A673 (cell line): ENCODE results near the gene KRTAP5-1. TPM values are rescaled to one million over a fixed set of nuclear protein-coding genes. Genes with fewer than 3 reads are reported as not detected.
"Not testable (repeated sequence)": the region's sequence is repeated elsewhere in the genome, so short reads cannot be mapped to it uniquely, and the experiment has no call there.

Experiments
- BruUV-seq: library from RNA; stranded (reverse); fragments of 400-500 nt; replicated peaks from 2 replicates; lab custom pipeline; 2021; lab: Mats Ljungman, UMichigan
- CTCF ChIA-PET: fragments of 300-600 bp; sonication (Branson Sonifier 250); formaldehyde crosslinking; loops from one replicate; lab custom pipeline; 2022; ENCODE audit warnings: antibody characterized with exemption; lab: Charles Lee
- POLR2A ChIA-PET: fragments of 300-600 bp; sonication (Branson Sonifier 250); formaldehyde crosslinking; loops from one replicate; lab custom pipeline; 2022; ENCODE audit warnings: antibody characterized with exemption; ENCODE audit not compliant: low non-redundant PET; lab: Charles Lee
- DNase-seq: peaks from one replicate; pipeline ENCODE4 v3.0.0-alpha.2; 2015; ENCODE audit warnings: low spot score
- H3K27ac ChIP-seq: fragments of 200-600 bp; sonication (generic); 2 replicates; pipeline ENCODE4 v1.5.1; 2016; ENCODE audit warnings: mixed run types, low read depth, mild to moderate bottlenecking, mixed read lengths, antibody characterized with exemption, low read length; ENCODE audit not compliant: poor library complexity, severe bottlenecking
- H3K27me3 ChIP-seq: fragments of 200-600 bp; sonication (generic); replicated peaks from 2 replicates; pipeline ENCODE4 v1.6.1; 2017; ENCODE audit warnings: mixed run types, low read depth, mild to moderate bottlenecking, mixed read lengths, antibody characterized with exemption, low read length; ENCODE audit not compliant: insufficient read depth, poor library complexity
- H3K36me3 ChIP-seq: fragments of 200-600 bp; sonication (generic); 2 replicates; pipeline ENCODE4 v1.6.1; 2016; ENCODE audit warnings: mixed run types, mild to moderate bottlenecking, mixed read lengths, antibody characterized with exemption, low read length; ENCODE audit not compliant: insufficient read depth, poor library complexity, severe bottlenecking
- H3K4me1 ChIP-seq: fragments of 200-600 bp; sonication (generic); 2 replicates; pipeline ENCODE4 v1.6.1; 2017; ENCODE audit warnings: mixed run types, mild to moderate bottlenecking, mixed read lengths, antibody characterized with exemption, low read length; ENCODE audit not compliant: insufficient read depth, poor library complexity, severe bottlenecking
- H3K4me3 ChIP-seq: fragments of 200-600 bp; sonication (generic); 2 replicates; pipeline ENCODE4 v1.5.1; 2016; ENCODE audit warnings: low read depth, mixed run types, mild to moderate bottlenecking, mixed read lengths, low read length; ENCODE audit not compliant: poor library complexity, severe bottlenecking
- H3K9me3 ChIP-seq: fragments of 200-600 bp; sonication (generic); 2 replicates; pipeline ENCODE4 v1.6.1; 2016; ENCODE audit warnings: mixed run types, low read depth, mild to moderate bottlenecking, mixed read lengths, antibody characterized with exemption, low read length; ENCODE audit not compliant: poor library complexity, severe bottlenecking
- EZH2 ChIP-seq: fragments of 200-600 bp; sonication (generic); IDR thresholded peaks from 2 replicates; pipeline ENCODE4 v1.6.1; 2017; ENCODE audit warnings: borderline replicate concordance, low read depth, mild to moderate bottlenecking, mixed read lengths, antibody characterized with exemption, low read length; ENCODE audit not compliant: poor library complexity, severe bottlenecking
- intact Hi-C: fragments of 100-400 bp; cut with micrococcal nuclease; formaldehyde crosslinking; loops from one replicate; pipeline ENCODE4 v1.10.0; 2022; ENCODE audit not compliant: unreplicated experiment
- total RNA-seq: library from RNA; stranded (reverse); gene quantifications from 2 replicates; pipeline ENCODE4 v1.2.3, GENCODE V29; 2021
- TF ChIP-seq, protein P1 (sequence below): fragments of 300-800, 200-600 bp; sonication (generic); conservative IDR thresholded peaks from 2 replicates; pipeline ENCODE4 v1.5.1; 2017; ENCODE audit warnings: low read depth, mild to moderate bottlenecking, antibody characterized with exemption, low read length, moderate library complexity, mixed read lengths

Gene KRTAP5-1
- total RNA-seq, 1 experiment from 2014 or later, result not detected

GRCh38 chr11:1600626-1601025 lies 15.5 kb upstream of the KRTAP5-1 start:
- TF ChIP-seq, protein P1, sequence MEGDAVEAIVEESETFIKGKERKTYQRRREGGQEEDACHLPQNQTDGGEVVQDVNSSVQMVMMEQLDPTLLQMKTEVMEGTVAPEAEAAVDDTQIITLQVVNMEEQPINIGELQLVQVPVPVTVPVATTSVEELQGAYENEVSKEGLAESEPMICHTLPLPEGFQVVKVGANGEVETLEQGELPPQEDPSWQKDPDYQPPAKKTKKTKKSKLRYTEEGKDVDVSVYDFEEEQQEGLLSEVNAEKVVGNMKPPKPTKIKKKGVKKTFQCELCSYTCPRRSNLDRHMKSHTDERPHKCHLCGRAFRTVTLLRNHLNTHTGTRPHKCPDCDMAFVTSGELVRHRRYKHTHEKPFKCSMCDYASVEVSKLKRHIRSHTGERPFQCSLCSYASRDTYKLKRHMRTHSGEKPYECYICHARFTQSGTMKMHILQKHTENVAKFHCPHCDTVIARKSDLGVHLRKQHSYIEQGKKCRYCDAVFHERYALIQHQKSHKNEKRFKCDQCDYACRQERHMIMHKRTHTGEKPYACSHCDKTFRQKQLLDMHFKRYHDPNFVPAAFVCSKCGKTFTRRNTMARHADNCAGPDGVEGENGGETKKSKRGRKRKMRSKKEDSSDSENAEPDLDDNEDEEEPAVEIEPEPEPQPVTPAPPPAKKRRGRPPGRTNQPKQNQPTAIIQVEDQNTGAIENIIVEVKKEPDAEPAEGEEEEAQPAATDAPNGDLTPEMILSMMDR, result no peak
- TF ChIP-seq EZH2, result no peak
- intact Hi-C loops, result no loop called here
- Histone ChIP-seq H3K27me3 (peaks cover 11% of the 10 kb centered on the region), H3K36me3 (no peaks in the 10 kb centered on the region), H3K4me1 (no peaks in the 10 kb centered on the region), H3K4me3 (no peak overlapping the region), H3K9me3 (no peaks in the 10 kb centered on the region), H3K27ac (no peak overlapping the region)
- ChIA-PET CTCF (no interaction called here), POLR2A (no interaction called here)
- DNase-seq, result no peak
- no TSS peak for BruUV-seq

DNA sequence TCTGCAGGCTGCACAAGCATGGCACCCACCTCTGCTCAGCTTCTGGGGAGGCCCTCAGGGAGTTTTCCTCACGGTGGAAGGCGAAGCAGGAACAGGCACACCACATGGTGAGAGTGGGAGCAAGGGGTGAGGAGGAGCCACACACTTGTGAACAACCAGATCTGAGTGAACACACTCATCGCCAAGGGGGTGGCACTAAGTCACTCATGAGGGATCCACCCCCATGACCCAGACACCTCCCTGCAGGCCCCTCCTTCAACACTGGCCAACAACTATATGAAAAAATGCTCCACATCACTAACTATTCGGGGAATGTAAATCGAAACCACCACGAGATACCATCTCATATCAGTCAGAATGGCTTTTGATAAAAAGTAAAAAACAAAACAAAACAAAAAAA lies 13.7 kb upstream of the KRTAP5-1 start:
- Histone ChIP-seq H3K27me3 (peaks cover 11% of the 10 kb centered on the region), H3K27ac (no peak overlapping the region)

GRCh38 chr11:1598406-1598805 lies 13.3 kb upstream of the KRTAP5-1 start:
- CTCF ChIA-PET, H3K27ac ChIP-seq, BruUV-seq, DNase-seq, H3K4me1 ChIP-seq, H3K36me3 ChIP-seq, intact Hi-C loops, H3K9me3 ChIP-seq, POLR2A ChIA-PET, H3K4me3 ChIP-seq: not testable (repeated sequence)
- peaks cover 11% of the 10 kb centered on the region for H3K27me3 ChIP-seq

More for the DNA sequence above, 13.7 kb upstream of the KRTAP5-1 start:
- ChIA-PET CTCF (no interaction called here), POLR2A (no interaction called here)
- Histone ChIP-seq H3K4me3 (no peak overlapping the region), H3K9me3 (no peaks in the 10 kb centered on the region), H3K4me1 (no peaks in the 10 kb centered on the region), H3K36me3 (no peaks in the 10 kb centered on the region)
- intact Hi-C loops, result no loop called here
- no peak for TF ChIP-seq EZH2
- TF ChIP-seq, protein P1, result no peak
- BruUV-seq, result no TSS peak
- DNase-seq, result no peak

- Histone ChIP-seq H3K27me3 (peaks cover 11% of the 10 kb centered on the region), H3K4me1 (no peaks in the 10 kb centered on the region), H3K4me3 (no peak within 1 kb of the TSS), H3K27ac (no peak within 1 kb of the TSS), H3K9me3 (no peaks in the 10 kb centered on the region), H3K36me3 (no peaks in the 10 kb centered on the region)
- no TSS peak for BruUV-seq
- CTCF ChIA-PET, result no interaction called here
- intact Hi-C loops, result no loop called here
- no peak for DNase-seq
- POLR2A ChIA-PET, result no interaction called here
- TF ChIP-seq, protein P1, result no peak
- no peak for TF ChIP-seq EZH2
Observed at GRCh38 chr11:1597994-1598380, 12.9 kb upstream of the KRTAP5-1 start, which contains the start of gene KRTAP5-2. KRTAP5-2 (minus strand) TSS chr11:1598294; CDS start chr11:1598250, 44 bp downstream.
